Measurements from ENCODE around the gene HOXA10. TPM values are rescaled to one million over a fixed set of nuclear protein-coding genes. Genes with fewer than 3 reads are reported as not detected.

The HOXA10 gene
- total and polyA plus RNA-seq, 7 donors, result 0.81 to 77.5 (median 25.6) TPM; not detected in 1

DNA sequence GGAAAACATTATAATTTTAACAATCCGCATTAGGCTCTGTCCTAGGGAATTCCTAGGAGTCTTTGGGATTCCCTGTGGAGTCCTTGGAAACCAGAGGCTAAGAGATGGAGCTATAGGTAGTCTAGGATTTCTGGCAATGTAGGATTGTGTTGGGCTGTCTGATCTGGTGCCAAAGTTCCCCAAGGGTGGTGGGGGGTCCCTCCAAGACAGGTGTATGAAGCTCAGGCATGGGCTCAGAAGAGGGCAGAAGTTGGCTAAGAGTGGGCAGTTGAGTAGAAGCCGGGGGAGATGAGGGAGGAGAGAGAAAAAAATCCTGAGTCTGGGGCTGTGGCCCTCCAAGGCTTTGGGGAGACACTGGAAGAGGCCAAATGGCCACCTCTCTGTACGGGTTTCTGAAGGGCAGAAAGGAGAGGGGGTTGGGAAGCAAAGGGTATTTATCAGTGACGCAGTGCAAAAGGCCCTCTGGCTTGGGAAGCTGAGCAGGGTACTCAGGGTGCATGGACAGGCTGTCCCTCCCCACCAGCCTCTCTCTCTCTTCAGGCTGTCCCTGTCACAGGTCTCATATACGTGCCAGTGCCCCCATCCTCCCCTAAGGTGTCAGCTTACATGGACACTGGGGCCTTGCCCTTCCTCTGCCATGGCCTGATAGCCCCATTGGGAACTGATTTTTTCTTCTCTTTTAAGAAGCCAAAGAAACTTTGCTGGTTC, 27.5 kb downstream of the HOXA10 start:
- TF ChIP-seq, protein P1, sequence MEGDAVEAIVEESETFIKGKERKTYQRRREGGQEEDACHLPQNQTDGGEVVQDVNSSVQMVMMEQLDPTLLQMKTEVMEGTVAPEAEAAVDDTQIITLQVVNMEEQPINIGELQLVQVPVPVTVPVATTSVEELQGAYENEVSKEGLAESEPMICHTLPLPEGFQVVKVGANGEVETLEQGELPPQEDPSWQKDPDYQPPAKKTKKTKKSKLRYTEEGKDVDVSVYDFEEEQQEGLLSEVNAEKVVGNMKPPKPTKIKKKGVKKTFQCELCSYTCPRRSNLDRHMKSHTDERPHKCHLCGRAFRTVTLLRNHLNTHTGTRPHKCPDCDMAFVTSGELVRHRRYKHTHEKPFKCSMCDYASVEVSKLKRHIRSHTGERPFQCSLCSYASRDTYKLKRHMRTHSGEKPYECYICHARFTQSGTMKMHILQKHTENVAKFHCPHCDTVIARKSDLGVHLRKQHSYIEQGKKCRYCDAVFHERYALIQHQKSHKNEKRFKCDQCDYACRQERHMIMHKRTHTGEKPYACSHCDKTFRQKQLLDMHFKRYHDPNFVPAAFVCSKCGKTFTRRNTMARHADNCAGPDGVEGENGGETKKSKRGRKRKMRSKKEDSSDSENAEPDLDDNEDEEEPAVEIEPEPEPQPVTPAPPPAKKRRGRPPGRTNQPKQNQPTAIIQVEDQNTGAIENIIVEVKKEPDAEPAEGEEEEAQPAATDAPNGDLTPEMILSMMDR (IDR thresholded peaks at IDR 0.05), result no peak
- Histone ChIP-seq H3K36me3 (ENCODE audit: insufficient read depth in 1 of 2, low read depth in 1 of 2) (peaks cover 0 to 33% of the 10 kb centered on the region in 2 donors), H3K4me3 (peak overlapping the region; percentile 75), H3K27ac (peak overlapping the region; percentile 84), H3K27me3 (ENCODE audit: insufficient read depth in 3 of 3, low read length in 2 of 3) (no peaks in the 10 kb centered on the region), H3K4me1 (peaks cover 23% of the 10 kb centered on the region), H3K9me3 (no peaks in the 10 kb centered on the region)
- 48 to 64% (median 53%) methylated on average over 5 of the region's 5 CpGs for WGBS, 3 donors
- DNase-seq (peak in 1 of 2 donors; percentile 71), ATAC-seq (peak in 2 of 4 donors; percentile 29 to 33)
- intact Hi-C loops (cut with DNase I), result loop anchor here in 1 of 2 donors (10.0 kb wide), 1 partner anchor 752 kb away; no protein-coding TSS in a partner anchor

DNA sequence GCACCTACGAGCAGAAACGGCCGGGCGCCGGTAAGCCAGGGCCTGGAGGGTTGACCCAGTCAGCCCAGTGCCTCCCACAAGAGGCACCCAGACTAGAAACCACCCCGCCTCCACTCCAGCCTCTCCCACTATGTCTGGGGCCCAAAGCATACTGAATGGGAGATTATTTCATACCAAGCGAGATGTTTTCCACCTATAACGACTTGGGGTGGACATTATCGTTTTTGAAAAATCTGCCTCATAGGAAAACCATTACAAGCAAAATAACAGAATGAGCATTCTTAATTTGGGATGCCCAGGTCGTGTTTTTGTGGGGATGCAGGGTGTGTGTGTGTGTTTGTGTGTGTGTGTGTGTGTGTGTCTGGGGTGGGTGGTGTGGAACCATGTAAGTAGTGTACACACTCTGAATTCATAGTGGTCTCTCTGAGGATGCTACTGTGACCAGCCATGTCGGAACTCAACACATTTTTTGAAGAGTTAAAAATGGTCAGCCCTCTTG, 28.2 kb downstream of the HOXA10 start:
- DNase-seq (no peak), ATAC-seq (no peak)
- Histone ChIP-seq H3K27ac (peak overlapping the region; percentile 84), H3K4me1 (peaks cover 23% of the 10 kb centered on the region), H3K9me3 (no peaks in the 10 kb centered on the region), H3K27me3 (ENCODE audit: insufficient read depth in 3 of 3, low read length in 2 of 3) (no peaks in the 10 kb centered on the region), H3K36me3 (ENCODE audit: insufficient read depth in 1 of 2, low read depth in 1 of 2) (peaks cover 0 to 37% of the 10 kb centered on the region in 2 donors), H3K4me3 (peak overlapping the region; percentile 11)
- intact Hi-C loops (cut with DNase I), result loop anchor here in 1 of 2 donors (10.0 kb wide), 1 partner anchor 751 kb away; no protein-coding TSS in a partner anchor
- 85 to 87% (median 85%) methylated on average over 11 of the region's 11 CpGs for WGBS, 3 donors
- TF ChIP-seq, protein P1 (IDR thresholded peaks at IDR 0.05), result no peak

DNA sequence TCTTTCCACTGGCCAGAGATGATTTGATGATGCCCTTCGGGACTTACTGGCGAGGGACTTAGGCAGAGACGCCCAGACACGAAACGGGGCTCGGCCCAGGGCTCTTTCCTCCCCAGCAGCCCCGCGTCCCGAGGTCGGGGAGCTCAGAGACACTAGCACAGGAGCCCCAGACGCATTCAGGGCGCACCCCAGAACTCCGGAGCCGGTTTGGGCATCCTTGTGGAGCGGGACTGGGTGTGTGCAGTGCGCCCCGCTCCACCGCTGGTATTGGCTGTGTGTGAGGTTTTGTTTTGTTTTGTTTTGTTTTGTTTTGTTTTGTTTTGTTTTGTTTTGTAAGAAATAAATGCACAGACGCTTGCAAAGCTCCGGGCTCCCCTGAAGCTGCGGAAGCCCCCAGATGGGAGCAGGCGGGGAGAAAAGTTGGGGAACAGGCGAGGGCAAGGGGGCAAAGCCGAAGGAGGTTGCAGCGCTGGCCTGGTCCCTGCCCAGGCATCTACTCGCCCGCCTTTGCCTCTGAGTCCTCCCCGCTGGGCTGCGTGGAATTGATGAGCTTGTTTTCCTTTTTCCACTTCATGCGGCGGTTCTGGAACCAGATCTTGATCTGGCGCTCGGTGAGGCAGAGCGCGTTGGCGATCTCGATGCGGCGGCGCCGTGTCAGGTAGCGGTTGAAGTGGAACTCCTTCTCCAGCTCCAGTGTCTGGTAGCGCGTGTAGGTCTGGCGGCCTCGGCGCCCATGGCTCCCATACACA, 28.8 kb downstream of the HOXA10 start:
- peaks cover 0 to 37% of the 10 kb centered on the region in 2 donors for H3K36me3 ChIP-seq (ENCODE audit: insufficient read depth in 1 of 2, low read depth in 1 of 2)
- DNase-seq, result peak in 1 of 2 donors; percentile 45
- intact Hi-C loops (cut with DNase I), result loop anchor here in 1 of 2 donors (10.0 kb wide), 1 partner anchor 751 kb away; no protein-coding TSS in a partner anchor
- no peaks in the 10 kb centered on the region for H3K27me3 ChIP-seq (ENCODE audit: insufficient read depth in 3 of 3, low read length in 2 of 3)
- TF ChIP-seq, protein P1 (IDR thresholded peaks at IDR 0.05), result no peak
- 84 to 88% (median 86%) methylated on average over 43 to 47 of the region's 47 CpGs for WGBS, 3 donors
- no peaks in the 10 kb centered on the region for H3K9me3 ChIP-seq
- H3K27ac ChIP-seq, result peak overlapping the region; percentile 83
- no peak for ATAC-seq
- peak overlapping the region; percentile 11 for H3K4me3 ChIP-seq
- H3K4me1 ChIP-seq, result peaks cover 23% of the 10 kb centered on the region

DNA sequence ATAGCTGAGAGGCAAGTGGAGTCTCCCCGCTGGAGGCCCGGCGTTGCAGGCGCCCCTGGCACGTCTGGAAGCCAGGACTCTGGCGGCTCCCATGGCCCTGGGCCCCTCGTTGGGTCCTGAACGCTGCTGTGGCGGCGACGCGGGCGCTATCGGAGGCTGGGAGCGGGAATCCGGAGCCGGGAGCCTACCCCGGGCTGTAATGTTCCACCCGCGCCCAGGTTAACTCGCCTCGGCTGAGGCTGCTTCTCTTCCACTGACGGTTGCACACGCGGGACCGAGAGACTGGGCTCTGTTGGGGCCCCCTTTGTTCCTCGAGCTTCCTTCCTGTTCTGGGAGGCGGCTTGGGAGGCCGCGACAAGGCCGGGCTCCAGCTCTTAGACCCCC, 29.3 kb downstream of the HOXA10 start:
- Histone ChIP-seq H3K27ac (peak overlapping the region; percentile 83), H3K9me3 (no peaks in the 10 kb centered on the region), H3K4me1 (peaks cover 23% of the 10 kb centered on the region), H3K4me3 (peak overlapping the region; percentile 12), H3K27me3 (ENCODE audit: insufficient read depth in 3 of 3, low read length in 2 of 3) (no peaks in the 10 kb centered on the region), H3K36me3 (ENCODE audit: insufficient read depth in 1 of 2, low read depth in 1 of 2) (peaks cover 0 to 37% of the 10 kb centered on the region in 2 donors)
- TF ChIP-seq, protein P1 (IDR thresholded peaks at IDR 0.05), result no peak
- WGBS, 3 donors, result 77 to 83% (median 80%) methylated on average over 29 to 31 of the region's 31 CpGs
- intact Hi-C loops (cut with DNase I), result loop anchor here in 1 of 2 donors (5.0 to 10.0 kb wide), 2 partner anchors 287 to 750 kb away; no protein-coding TSS in a partner anchor
- ATAC-seq, result no peak
- peak in 1 of 2 donors; percentile 53 for DNase-seq
